HUDEP-2 (cell line): ENCODE measurements around the gene PIGU.
"Not testable (repeated sequence)": the region's sequence is repeated elsewhere in the genome, so short reads cannot be mapped to it uniquely, and the experiment has no call there.

Experiments used
- DNase-seq, 76 experiments: peaks; one replicate each; lab custom pipeline; 2025; ENCODE audit not compliant: unreplicated experiment in 76 of 76; lab: John Stamatoyannopoulos, UW

Gene PIGU

GRCh38 chr20:34663213-34663943, 13.5 kb downstream of the PIGU start:
- no peak for DNase-seq

GRCh38 chr20:34661811-34662210, 15.1 kb downstream of the PIGU start:
- DNase-seq = not testable (repeated sequence)

DNA sequence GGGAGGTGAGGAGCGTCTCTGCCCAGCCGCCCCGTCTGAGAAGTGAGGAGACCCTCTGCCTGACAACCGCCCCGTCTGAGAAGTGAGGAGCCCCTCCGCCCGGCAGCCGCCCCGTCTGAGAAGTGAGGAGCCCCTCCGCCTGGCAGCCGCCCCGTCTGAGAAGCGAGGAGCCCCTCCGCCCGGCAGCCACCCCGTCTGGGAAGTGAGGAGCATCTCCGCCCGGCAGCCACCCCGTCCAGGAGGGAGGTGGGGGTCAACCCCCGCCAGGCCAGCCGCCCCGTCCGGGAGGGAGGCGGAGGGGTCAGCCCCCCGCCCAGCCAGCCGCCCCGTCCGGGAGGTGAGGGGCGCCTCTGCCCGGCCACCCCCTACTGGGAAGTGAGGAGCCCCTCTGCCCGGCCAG, 18.2 kb downstream of the PIGU start:
- not testable (repeated sequence) for DNase-seq

GRCh38 chr20:34654207-34654744, 22.6 kb downstream of the PIGU start:
- no peak for DNase-seq

- no peak for DNase-seq
Observed at GRCh38 chr20:34651200-34651599, 25.7 kb downstream of the PIGU start.

GRCh38 chr20:34647737-34648136, 29.2 kb downstream of the PIGU start:
- DNase-seq = no peak

DNA sequence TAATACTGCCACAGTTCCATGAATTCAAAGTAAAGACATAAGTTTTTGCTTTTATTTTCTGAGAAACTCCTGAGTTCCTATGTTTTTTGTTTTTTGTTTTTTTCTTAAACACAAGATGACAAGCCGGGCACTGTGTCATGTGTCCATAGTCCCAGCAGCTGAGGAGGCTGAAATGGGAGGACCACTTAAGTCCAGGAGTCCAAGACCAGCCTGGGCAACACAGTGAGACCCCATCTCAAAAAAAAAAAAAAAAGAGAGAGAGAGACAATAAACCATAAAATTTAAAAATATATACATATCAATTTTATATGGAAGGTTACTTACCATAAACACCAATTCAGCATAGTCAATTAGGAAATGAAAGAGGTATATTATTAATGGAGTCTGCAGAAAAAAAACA, 31.9 kb downstream of the PIGU start:
- no peak for DNase-seq

GRCh38 chr20:34644345-34644744, 32.5 kb downstream of the PIGU start:
- no peak for DNase-seq

- no peak for DNase-seq
Observed at GRCh38 chr20:34643928-34644327, 33.0 kb downstream of the PIGU start.

GRCh38 chr20:34642009-34642408, 34.9 kb downstream of the PIGU start:
- no peak for DNase-seq

- no peak for DNase-seq
Observed at GRCh38 chr20:34639755-34640222, 37.1 kb downstream of the PIGU start.

GRCh38 chr20:34638532-34638931, 38.4 kb downstream of the PIGU start:
- DNase-seq = no peak

DNA sequence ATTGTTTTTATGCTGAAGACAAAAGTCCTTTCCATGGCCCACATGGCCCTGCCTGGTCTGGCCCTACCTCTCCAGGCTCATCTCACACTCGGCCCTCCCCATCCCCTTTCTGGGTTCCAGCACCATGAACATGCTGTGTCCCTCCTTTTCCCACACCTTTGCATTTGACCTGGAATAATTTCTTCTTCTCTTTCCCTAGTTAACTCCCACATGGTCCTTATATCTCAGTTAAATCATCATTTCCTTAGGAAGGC, 38.9 kb downstream of the PIGU start:
- DNase-seq = no peak

DNA sequence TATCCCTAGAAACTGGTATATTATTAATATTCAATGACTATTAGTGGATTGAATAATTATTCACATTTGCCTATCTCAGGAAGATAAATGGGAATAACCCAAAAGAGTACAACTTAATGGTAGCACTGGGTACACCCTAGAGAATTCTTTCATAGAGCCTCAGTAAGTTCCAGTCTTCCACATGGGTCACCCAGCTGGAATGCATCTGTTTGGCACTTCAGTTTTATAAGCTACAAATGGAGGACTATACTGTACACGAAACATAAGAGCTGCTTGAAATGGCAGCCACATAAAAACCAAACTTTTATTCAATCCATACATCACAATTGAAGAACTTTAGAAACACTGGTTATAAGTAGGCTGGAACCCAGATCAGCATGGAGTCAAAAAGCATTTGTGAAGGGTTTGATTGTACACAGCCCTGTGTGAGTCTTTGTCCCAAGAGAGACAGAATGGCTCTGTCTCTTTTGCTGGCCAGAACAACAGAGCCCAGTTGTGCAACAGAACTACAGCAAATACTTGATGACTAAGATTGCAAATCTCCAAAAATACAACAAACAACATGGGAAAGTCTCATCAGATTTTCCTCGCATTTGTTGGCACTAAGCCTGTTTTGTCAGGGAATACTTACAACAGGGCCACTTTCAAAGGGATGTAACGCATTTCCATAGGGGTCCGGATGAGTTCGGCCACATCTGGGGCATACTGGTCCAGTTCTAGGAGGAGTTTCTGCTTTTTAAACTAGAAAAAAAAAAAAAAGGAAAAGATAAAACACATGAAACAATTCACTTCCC, 39.5 kb downstream of the PIGU start:
- DNase-seq = no peak

DNA sequence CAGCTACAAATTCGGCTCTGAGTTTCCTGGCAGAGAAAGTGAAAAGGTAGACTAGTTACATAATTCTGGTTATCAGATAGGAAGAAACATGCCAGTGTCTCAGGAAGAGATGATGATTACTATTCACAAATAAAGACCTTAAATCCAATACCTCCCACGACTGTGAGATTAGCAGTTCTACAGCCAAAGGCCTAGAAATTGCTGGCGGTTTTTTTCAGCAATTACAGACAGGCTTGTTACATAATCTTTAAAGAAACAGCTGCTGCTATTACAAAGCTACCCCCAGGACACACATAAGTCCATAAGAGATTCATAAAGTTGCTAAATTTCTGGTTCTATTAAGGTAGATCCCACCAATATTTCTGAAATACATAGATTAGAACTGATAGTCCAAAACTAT, 40.2 kb downstream of the PIGU start:
- no peak for DNase-seq

- no peak for DNase-seq
Observed at GRCh38 chr20:34634392-34634791, 42.5 kb downstream of the PIGU start.

- no peak for DNase-seq
Observed at GRCh38 chr20:34632870-34633452, 43.9 kb downstream of the PIGU start.

- no peak for DNase-seq
Observed at GRCh38 chr20:34629904-34630303, 47.0 kb downstream of the PIGU start.

DNA sequence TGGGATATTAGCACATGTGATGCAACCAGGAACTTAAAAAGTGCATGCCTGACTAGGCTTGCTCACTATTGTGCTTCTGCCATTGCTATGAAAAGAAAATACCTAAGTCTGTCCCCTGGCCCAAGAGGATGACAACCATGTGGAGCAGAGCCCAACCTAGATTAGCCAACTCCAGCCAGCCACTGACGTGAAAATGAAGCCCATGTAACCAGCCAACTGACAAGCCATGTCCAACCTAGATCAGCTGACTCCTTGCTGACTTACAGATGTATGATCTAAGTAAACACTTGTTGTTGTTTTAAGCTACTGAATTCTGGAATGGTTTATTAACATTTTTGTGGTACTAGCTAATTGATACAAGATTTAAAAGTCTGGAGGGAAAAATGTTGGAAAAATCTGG, 47.5 kb downstream of the PIGU start:
- no peak for DNase-seq

DNA sequence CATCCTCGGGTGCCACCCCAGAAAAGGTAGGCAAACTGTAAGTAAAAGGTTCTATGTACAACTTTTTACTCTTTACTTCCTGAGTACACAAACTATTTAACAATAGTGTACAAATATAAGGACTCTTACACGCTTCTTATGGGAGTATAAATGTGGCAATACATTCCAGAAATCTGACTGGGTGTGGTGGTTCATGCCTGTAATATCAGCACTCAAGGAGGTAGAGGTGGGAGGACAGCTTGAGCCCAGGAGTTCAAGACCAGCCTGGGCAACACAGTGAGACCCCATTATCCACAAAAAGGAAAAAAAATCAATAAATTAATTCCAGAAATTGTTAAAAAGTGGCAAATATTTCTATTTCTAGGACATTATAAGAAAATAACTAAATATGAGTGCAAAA, 48.9 kb downstream of the PIGU start:
- DNase-seq = no peak

DNA sequence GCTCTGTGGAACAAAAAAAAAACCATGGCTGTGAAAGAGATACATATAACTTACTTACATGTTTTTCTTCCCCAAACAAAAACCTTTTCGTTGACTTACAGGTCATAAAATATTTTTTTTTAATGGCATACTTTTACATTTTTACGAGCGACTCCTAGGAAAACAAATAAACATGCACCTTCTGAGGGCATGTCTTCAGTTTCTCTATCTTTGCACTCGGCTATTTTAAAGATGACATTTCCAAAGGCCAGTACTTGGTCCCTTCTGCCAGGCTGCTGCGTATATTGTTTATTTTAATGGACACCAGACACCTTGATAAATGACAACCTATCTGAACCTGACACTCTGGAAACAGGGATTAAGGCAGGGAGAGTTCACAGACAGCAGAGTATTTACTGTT, 49.4 kb downstream of the PIGU start:
- DNase-seq = no peak

- no peak for DNase-seq
Observed at GRCh38 chr20:34626992-34627391, 49.9 kb downstream of the PIGU start.
